ENCODE measurements around the gene MUC4. TPM values are rescaled to one million over a fixed set of nuclear protein-coding genes. Genes with fewer than 3 reads are reported as not detected.
"Not testable (repeated sequence)": the region's sequence is repeated elsewhere in the genome, so short reads cannot be mapped to it uniquely, and the experiment has no call there.

MUC4 gene
- total RNA-seq, 1 donor from 2014 or later = 1.1 TPM

DNA sequence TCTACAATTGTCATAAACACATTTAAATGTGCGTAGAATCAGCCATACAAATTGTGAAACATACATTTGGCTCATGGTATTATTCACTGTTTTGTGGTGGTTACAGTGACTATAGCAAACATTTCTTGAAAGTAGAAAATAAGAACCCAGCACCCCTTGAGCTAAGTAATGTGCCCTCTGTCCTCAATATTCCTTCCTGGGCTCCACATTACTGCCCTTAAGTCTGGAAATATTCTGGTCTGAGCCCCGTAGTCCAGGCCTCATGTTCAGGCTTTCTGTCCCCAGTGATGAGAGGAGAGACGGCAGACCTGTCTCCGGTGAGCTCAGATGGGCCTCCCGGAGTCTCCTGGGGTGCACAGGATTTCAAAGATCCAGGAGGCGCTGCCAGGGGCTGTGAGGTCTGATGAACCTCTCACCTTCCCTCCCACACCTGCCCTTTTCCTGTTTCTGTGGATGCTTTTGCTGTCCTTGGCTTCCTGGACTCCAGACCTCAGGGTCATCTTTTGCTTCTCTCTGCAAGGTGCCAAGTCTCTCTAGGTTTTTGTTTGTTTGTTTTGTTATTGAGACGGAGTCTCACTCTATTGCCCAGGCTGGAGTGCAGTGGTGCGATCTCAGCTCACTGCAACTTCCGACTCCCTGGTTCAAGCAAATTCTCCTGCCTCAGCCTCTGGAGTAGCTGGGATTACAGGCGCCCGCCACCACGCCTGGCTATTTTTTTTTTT is 99.8 kb downstream of the MUC4 start:
- ATAC-seq = no peak
- intact Hi-C loops (cut with DNase I) = no loop called here
- Histone ChIP-seq H3K36me3 (peaks cover 48% of the 10 kb centered on the region), H3K9me3 (no peaks in the 10 kb centered on the region), H3K4me3 (no peak overlapping the region), H3K4me1 (no peaks in the 10 kb centered on the region), H3K27me3 (no peaks in the 10 kb centered on the region), H3K27ac (no peak overlapping the region)
- no peak for DNase-seq
- TF ChIP-seq, protein P1, sequence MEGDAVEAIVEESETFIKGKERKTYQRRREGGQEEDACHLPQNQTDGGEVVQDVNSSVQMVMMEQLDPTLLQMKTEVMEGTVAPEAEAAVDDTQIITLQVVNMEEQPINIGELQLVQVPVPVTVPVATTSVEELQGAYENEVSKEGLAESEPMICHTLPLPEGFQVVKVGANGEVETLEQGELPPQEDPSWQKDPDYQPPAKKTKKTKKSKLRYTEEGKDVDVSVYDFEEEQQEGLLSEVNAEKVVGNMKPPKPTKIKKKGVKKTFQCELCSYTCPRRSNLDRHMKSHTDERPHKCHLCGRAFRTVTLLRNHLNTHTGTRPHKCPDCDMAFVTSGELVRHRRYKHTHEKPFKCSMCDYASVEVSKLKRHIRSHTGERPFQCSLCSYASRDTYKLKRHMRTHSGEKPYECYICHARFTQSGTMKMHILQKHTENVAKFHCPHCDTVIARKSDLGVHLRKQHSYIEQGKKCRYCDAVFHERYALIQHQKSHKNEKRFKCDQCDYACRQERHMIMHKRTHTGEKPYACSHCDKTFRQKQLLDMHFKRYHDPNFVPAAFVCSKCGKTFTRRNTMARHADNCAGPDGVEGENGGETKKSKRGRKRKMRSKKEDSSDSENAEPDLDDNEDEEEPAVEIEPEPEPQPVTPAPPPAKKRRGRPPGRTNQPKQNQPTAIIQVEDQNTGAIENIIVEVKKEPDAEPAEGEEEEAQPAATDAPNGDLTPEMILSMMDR (IDR thresholded peaks at IDR 0.05) = no peak

GRCh38 chr3:195711091-195711812 is 100.5 kb downstream of the MUC4 start:
- H3K9me3 ChIP-seq; H3K27ac ChIP-seq; H3K4me3 ChIP-seq; H3K4me1 ChIP-seq; H3K27me3 ChIP-seq; intact Hi-C loops (cut with DNase I); DNase-seq: not testable (repeated sequence)
- ATAC-seq = peak; percentile 21
- peaks cover 48% of the 10 kb centered on the region for H3K36me3 ChIP-seq

GRCh38 chr3:195710126-195710905 is 101.4 kb downstream of the MUC4 start:
- ATAC-seq; H3K9me3 ChIP-seq; DNase-seq; intact Hi-C loops (cut with DNase I); H3K27ac ChIP-seq; H3K4me1 ChIP-seq; H3K4me3 ChIP-seq; H3K27me3 ChIP-seq: not testable (repeated sequence)
- peaks cover 41% of the 10 kb centered on the region for H3K36me3 ChIP-seq

DNA sequence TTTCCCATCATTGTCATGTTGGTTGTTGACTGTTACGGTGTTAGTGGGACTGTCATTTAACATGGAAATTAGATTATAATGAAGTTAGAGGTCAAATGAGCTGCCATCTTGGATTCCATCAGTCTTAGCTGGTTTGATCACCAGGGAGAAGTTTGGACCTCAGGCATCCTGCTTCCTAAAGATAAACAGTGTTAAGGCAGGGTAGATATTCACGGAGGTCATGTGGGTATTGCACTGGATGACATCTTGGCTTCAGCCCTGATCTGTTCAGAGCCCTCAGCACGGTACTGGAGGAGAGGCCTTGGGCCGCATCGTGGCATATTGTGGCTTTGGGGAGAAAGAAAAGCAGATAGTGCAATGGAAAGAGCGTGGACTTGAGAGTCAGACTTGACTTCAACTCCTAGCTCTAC is 102.0 kb downstream of the MUC4 start:
- intact Hi-C loops (cut with DNase I) = no loop called here
- DNase-seq = no peak

GRCh38 chr3:195708626-195709481 is 102.9 kb downstream of the MUC4 start:
- Histone ChIP-seq H3K4me3 (no peak overlapping the region), H3K27ac (no peak overlapping the region), H3K36me3 (peaks cover 32% of the 10 kb centered on the region), H3K27me3 (no peaks in the 10 kb centered on the region), H3K4me1 (no peaks in the 10 kb centered on the region), H3K9me3 (no peaks in the 10 kb centered on the region)
- intact Hi-C loops (cut with DNase I) = no loop called here
- peak; percentile 7 for ATAC-seq
- TF ChIP-seq, protein P1 (IDR thresholded peaks at IDR 0.05) = no peak
- DNase-seq = no peak

More for the DNA sequence above, 102.0 kb downstream of the MUC4 start:
- ATAC-seq = no peak
- TF ChIP-seq, protein P1 (IDR thresholded peaks at IDR 0.05) = no peak
- no peaks in the 10 kb centered on the region for H3K9me3 ChIP-seq
- no peak overlapping the region for H3K4me3 ChIP-seq
- no peak overlapping the region for H3K27ac ChIP-seq
- H3K27me3 ChIP-seq = no peaks in the 10 kb centered on the region
- H3K36me3 ChIP-seq = peaks cover 35% of the 10 kb centered on the region
- no peaks in the 10 kb centered on the region for H3K4me1 ChIP-seq

DNA sequence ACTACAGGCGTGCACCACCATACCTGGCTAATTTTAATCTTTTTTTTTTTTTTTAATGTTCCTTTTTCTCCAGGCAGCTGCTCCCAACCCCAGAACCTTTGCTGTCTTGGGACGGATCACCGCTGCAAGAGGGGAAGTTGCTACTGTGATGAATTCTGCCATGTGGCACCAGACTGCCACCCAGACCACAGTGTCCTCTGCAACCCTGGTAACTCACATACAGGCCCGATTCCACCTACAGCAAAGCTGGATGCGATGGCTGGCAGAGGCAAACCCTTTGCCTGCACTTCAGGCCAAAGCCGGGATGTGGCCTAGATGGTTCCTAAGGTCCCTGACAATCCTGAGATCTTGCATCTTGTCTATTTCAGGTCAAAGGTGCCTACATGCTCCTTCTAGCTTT is 103.7 kb downstream of the MUC4 start:
- Histone ChIP-seq H3K27ac (no peak overlapping the region), H3K4me1 (no peaks in the 10 kb centered on the region), H3K27me3 (no peaks in the 10 kb centered on the region), H3K9me3 (no peaks in the 10 kb centered on the region), H3K4me3 (no peak overlapping the region), H3K36me3 (peaks cover 32% of the 10 kb centered on the region)
- ATAC-seq (peak; percentile 13), DNase-seq (no peak)
- intact Hi-C loops (cut with DNase I) = no loop called here
- TF ChIP-seq, protein P1 (IDR thresholded peaks at IDR 0.05) = no peak
